Activated CD4-positive, CD25-positive, alpha-beta regulatory T cell treated with anti-CD3 and anti-CD28 coated beads, Interleukin-2, amount 50 U/mL, for 24 hours (primary cell): ENCODE measurements around the gene RNASEH2C.
"Not testable (repeated sequence)": the region's sequence is repeated elsewhere in the genome, so short reads cannot be mapped to it uniquely, and the experiment has no call there.

Source experiments
- ATAC-seq, 2 donors: fragments of 150-1000 bp; cut with Tn5 transposase; one replicate each; pipeline ENCODE4 v1.10.0; 2021; ENCODE audit warnings: mild to moderate bottlenecking in 1 of 2, moderate library complexity in 1 of 2

RNASEH2C gene

GRCh38 chr11:65716774-65717405 is 3.7 kb downstream of the RNASEH2C start:
- no peak for ATAC-seq

- no peak for ATAC-seq
Measured at GRCh38 chr11:65716302-65716701, 4.3 kb downstream of the RNASEH2C start.

- ATAC-seq: no peak
Measured at GRCh38 chr11:65714433-65714832, 6.2 kb downstream of the RNASEH2C start.

- ATAC-seq: no peak
Measured at GRCh38 chr11:65713212-65713969, 7.2 kb downstream of the RNASEH2C start.

GRCh38 chr11:65712633-65713076 is 7.9 kb downstream of the RNASEH2C start:
- no peak for ATAC-seq

- ATAC-seq: peak; percentile 88 to 89
Measured at GRCh38 chr11:65711785-65712632, 8.6 kb downstream of the RNASEH2C start, which contains the start of gene KAT5. KAT5 (plus strand) TSS chr11:65712252; CDS start chr11:65712268, 16 bp downstream.

GRCh38 chr11:65710421-65710820 is 10.2 kb downstream of the RNASEH2C start:
- no peak for ATAC-seq

GRCh38 chr11:65709661-65710060 is 10.9 kb downstream of the RNASEH2C start:
- no peak for ATAC-seq

GRCh38 chr11:65708451-65708850 is 12.1 kb downstream of the RNASEH2C start:
- ATAC-seq: no peak

GRCh38 chr11:65707002-65707401 is 13.6 kb downstream of the RNASEH2C start:
- not testable (repeated sequence) for ATAC-seq

GRCh38 chr11:65706303-65706763 is 14.3 kb downstream of the RNASEH2C start:
- peak in 1 of 2 donors; percentile 38 for ATAC-seq

- no peak for ATAC-seq
Measured at GRCh38 chr11:65703846-65704245, 16.8 kb downstream of the RNASEH2C start.

GRCh38 chr11:65701686-65702085 is 18.9 kb downstream of the RNASEH2C start:
- no peak for ATAC-seq

GRCh38 chr11:65700399-65700798 is 20.2 kb downstream of the RNASEH2C start:
- ATAC-seq: no peak

GRCh38 chr11:65699306-65699705 is 21.3 kb downstream of the RNASEH2C start:
- no peak for ATAC-seq

- ATAC-seq: no peak
Measured at GRCh38 chr11:65698205-65698604, 22.4 kb downstream of the RNASEH2C start.

- no peak for ATAC-seq
Measured at GRCh38 chr11:65696802-65697552, 23.6 kb downstream of the RNASEH2C start.

- ATAC-seq: no peak
Measured at GRCh38 chr11:65695459-65696241, 24.9 kb downstream of the RNASEH2C start.

GRCh38 chr11:65692367-65692766 is 28.2 kb downstream of the RNASEH2C start:
- ATAC-seq: no peak

- ATAC-seq: not testable (repeated sequence)
Measured at GRCh38 chr11:65691847-65692246, 28.8 kb downstream of the RNASEH2C start.

GRCh38 chr11:65685981-65686380 is 34.6 kb downstream of the RNASEH2C start:
- ATAC-seq: no peak
